Keratinocyte (primary cell): ENCODE measurements around the gene PYCR2. TPM values are rescaled to one million over a fixed set of nuclear protein-coding genes. Genes with fewer than 3 reads are reported as not detected.

Experiments
- DNase-seq: peaks from one replicate; pipeline ENCODE4 v3.0.0-alpha.2; 2011; ENCODE audit warnings: low read depth, missing footprints, low spot score
- FAIRE-seq: peaks from 2 replicates; lab custom pipeline; 2011; peaks lifted over from hg19 to GRCh38; lab: Jason Lieb, UNC
- H2AFZ ChIP-seq: 2 replicates; pipeline ENCODE4 v1.6.0; 2012; ENCODE audit warnings: low read length, control low read depth, inconsistent platforms; ENCODE audit not compliant: control insufficient read depth
- H3K27ac ChIP-seq: 2 replicates; pipeline ENCODE4 v1.5.1; 2011; ENCODE audit warnings: low read length; ENCODE audit not compliant: control insufficient read depth, insufficient read depth
- H3K27me3 ChIP-seq: 3 replicates; pipeline ENCODE4 v1.6.0; 2011; ENCODE audit warnings: low read length; ENCODE audit not compliant: control insufficient read depth, insufficient read depth; ENCODE audit errors: extremely low read depth
- H3K36me3 ChIP-seq, 2 experiments: 2 replicates in 1 of 2; 3 replicates in 1 of 2; pipeline ENCODE4 v1.5.1; 2011; ENCODE audit warnings: low read length in 2 of 2, mild to moderate bottlenecking in 1 of 2; ENCODE audit not compliant: control insufficient read depth in 2 of 2, insufficient read depth in 2 of 2; ENCODE audit errors: extremely low read depth in 1 of 2
- H3K4me1 ChIP-seq: 3 replicates; pipeline ENCODE4 v1.5.1; 2011; ENCODE audit warnings: low read length; ENCODE audit not compliant: control insufficient read depth, insufficient read depth; ENCODE audit errors: extremely low read depth
- H3K4me2 ChIP-seq: 3 replicates; pipeline ENCODE4 v1.6.0; 2011; ENCODE audit warnings: low read depth, low read length; ENCODE audit not compliant: control insufficient read depth, insufficient read depth; ENCODE audit errors: extremely low read depth
- H3K4me3 ChIP-seq, 3 experiments: fragments of 200-600 bp in 1 of 3; sonication (generic) in 1 of 3; 2 replicates in 2 of 3; 3 replicates in 1 of 3; pipeline ENCODE4 v1.5.1; 2011 to 2016; ENCODE audit warnings: low read length in 3 of 3, mild to moderate bottlenecking in 3 of 3, control low read depth in 2 of 3, inconsistent platforms in 1 of 3, low read depth in 1 of 3, mixed read lengths in 1 of 3, mixed run types in 1 of 3, moderate library complexity in 1 of 3; ENCODE audit not compliant: control insufficient read depth in 2 of 3, insufficient read depth in 2 of 3; ENCODE audit errors: extremely low read depth in 1 of 3
- H3K79me2 ChIP-seq: 2 replicates; pipeline ENCODE4 v1.6.0; 2012; ENCODE audit warnings: low read length; ENCODE audit not compliant: control insufficient read depth, insufficient read depth
- H3K9ac ChIP-seq: 3 replicates; pipeline ENCODE4 v1.6.0; 2011; ENCODE audit warnings: low read length; ENCODE audit not compliant: control insufficient read depth, insufficient read depth; ENCODE audit errors: extremely low read depth
- H3K9me1 ChIP-seq: 3 replicates; pipeline ENCODE4 v1.6.0; 2011; ENCODE audit warnings: low read length; ENCODE audit not compliant: control insufficient read depth, insufficient read depth; ENCODE audit errors: extremely low read depth
- H3K9me3 ChIP-seq: 2 replicates; pipeline ENCODE4 v1.5.1; 2012; ENCODE audit warnings: low read depth, low read length; ENCODE audit not compliant: control insufficient read depth
- H4K20me1 ChIP-seq: 3 replicates; pipeline ENCODE4 v1.6.0; 2011; ENCODE audit warnings: low read length; ENCODE audit not compliant: control insufficient read depth, insufficient read depth; ENCODE audit errors: extremely low read depth
- EZH2 ChIP-seq: IDR thresholded peaks from one replicate; pipeline ENCODE4 v1.6.1; 2012; ENCODE audit warnings: inconsistent platforms, mild to moderate bottlenecking, low read length, moderate library complexity
- dilution Hi-C: fragments of 300-500 bp; cut with MboI; formaldehyde crosslinking; loops from one replicate; pipeline ENCODE4 v1.7.0; 2020; ENCODE audit warnings: low sequenced_read_pairs; ENCODE audit not compliant: extremely low pct_ligation_motif_present
- polyA plus RNA-seq, 5 experiments: library from polyadenylated mRNA; depleted of rRNA in 3 of 5; stranded (reverse) in 3 of 5; stranded (forward) in 1 of 5; unstranded in 1 of 5; fragments of >200 nt; gene quantifications; 1 replicate in 1 of 5; 2 replicates in 3 of 5; 3 replicates in 1 of 5; pipeline versions ENCODE4 v1.2.1 to v1.2.3, GENCODE V29; 2011 to 2012; ENCODE audit warnings: missing spikeins in 2 of 5, low read depth in 1 of 5, low replicate concordance in 1 of 5
- TF ChIP-seq, protein P1 (sequence below), 3 experiments: IDR thresholded peaks in 1 of 3; conservative IDR thresholded peaks in 1 of 3; optimal IDR thresholded peaks in 1 of 3; 2 replicates in 2 of 3; 3 replicates in 1 of 3; pipeline versions ENCODE3 to v1.5.1; 2011; ENCODE audit warnings: low read length in 3 of 3, mild to moderate bottlenecking in 3 of 3, moderate library complexity in 2 of 3, control low read depth in 1 of 3, inconsistent platforms in 1 of 3; ENCODE audit not compliant: insufficient read depth in 2 of 3; ENCODE audit errors: extremely low read depth in 1 of 3

PYCR2 gene
- polyA plus RNA-seq, 1 donor (not counting 4 experiments of a cell fraction or from before 2014, with no cell fraction given): 45.5 TPM

DNA sequence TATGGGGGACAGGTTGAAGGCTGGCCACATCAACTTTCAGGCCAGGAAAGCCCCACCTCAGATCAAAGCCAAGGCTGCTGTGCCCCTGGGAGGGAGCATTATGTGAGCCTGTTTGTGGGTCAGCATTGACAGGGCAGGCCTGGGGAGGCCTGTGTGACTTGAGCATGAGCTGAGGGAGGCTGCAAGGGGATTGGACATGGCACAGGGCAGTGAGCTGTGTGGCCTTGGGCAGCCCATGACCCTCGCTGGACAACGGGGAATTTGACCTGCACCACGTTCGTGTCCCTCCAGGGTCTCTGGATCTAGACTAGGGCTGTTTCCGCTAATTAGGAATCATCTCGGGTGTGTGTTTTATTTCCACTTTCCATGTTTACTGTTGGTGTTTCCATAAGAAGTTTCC lies 17.6 kb downstream of the PYCR2 start:
- no peak overlapping the region for H3K4me3 ChIP-seq
- no peak overlapping the region for H3K9ac ChIP-seq
- FAIRE-seq (no peak), DNase-seq (no peak)
- H3K9me1 ChIP-seq: no peaks in the 10 kb centered on the region
- no peaks in the 10 kb centered on the region for H3K36me3 ChIP-seq
- no peaks in the 10 kb centered on the region for H4K20me1 ChIP-seq
- dilution Hi-C loops: no loop called here
- H3K4me1 ChIP-seq: peaks cover 8% of the 10 kb centered on the region
- no peaks in the 10 kb centered on the region for H3K79me2 ChIP-seq
- H3K27me3 ChIP-seq: no peaks in the 10 kb centered on the region
- TF ChIP-seq, protein P1, sequence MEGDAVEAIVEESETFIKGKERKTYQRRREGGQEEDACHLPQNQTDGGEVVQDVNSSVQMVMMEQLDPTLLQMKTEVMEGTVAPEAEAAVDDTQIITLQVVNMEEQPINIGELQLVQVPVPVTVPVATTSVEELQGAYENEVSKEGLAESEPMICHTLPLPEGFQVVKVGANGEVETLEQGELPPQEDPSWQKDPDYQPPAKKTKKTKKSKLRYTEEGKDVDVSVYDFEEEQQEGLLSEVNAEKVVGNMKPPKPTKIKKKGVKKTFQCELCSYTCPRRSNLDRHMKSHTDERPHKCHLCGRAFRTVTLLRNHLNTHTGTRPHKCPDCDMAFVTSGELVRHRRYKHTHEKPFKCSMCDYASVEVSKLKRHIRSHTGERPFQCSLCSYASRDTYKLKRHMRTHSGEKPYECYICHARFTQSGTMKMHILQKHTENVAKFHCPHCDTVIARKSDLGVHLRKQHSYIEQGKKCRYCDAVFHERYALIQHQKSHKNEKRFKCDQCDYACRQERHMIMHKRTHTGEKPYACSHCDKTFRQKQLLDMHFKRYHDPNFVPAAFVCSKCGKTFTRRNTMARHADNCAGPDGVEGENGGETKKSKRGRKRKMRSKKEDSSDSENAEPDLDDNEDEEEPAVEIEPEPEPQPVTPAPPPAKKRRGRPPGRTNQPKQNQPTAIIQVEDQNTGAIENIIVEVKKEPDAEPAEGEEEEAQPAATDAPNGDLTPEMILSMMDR (optimal IDR thresholded peaks at IDR 0.05 in 1 of 3, IDR thresholded peaks at IDR 0.05 in 1 of 3, conservative IDR thresholded peaks at IDR 0.05 in 1 of 3; ENCODE audit: extremely low read depth in 1 of 3, insufficient read depth in 2 of 3, low read length in 3 of 3): no peak
- no peak for TF ChIP-seq EZH2
- H3K9me3 ChIP-seq: no peaks in the 10 kb centered on the region
- H2AFZ ChIP-seq: no peak overlapping the region
- no peak overlapping the region for H3K4me2 ChIP-seq
- no peak overlapping the region for H3K27ac ChIP-seq

DNA sequence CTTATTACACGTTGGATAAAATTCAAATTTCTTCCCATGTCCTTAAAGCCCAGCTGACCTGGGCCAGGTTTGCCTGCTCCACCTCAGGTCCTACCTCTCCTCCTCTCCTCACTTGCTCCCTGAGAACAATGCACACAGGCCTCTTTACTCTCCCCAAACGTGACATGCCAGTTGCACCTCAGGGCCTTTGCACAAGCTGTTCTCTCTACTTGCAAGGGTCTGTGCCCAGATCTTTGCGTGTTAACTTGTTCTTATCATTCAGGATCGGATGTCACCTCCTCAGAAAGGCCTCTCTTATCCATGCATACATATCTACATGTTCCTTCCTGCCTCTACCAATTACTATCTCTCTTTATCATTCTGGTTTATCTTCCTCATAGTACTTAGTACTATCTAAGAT lies 20.4 kb downstream of the PYCR2 start:
- Histone ChIP-seq H4K20me1 (no peaks in the 10 kb centered on the region), H3K27ac (no peak overlapping the region), H3K9me1 (no peaks in the 10 kb centered on the region), H3K79me2 (no peaks in the 10 kb centered on the region), H3K36me3 (no peaks in the 10 kb centered on the region), H2AFZ (no peak overlapping the region), H3K4me2 (no peak overlapping the region), H3K9ac (no peak overlapping the region), H3K9me3 (no peaks in the 10 kb centered on the region), H3K27me3 (no peaks in the 10 kb centered on the region), H3K4me3 (no peak overlapping the region), H3K4me1 (no peaks in the 10 kb centered on the region)
- no peak for FAIRE-seq
- DNase-seq: no peak
- no peak for TF ChIP-seq EZH2
- TF ChIP-seq, protein P1 (optimal IDR thresholded peaks at IDR 0.05 in 1 of 3, IDR thresholded peaks at IDR 0.05 in 1 of 3, conservative IDR thresholded peaks at IDR 0.05 in 1 of 3; ENCODE audit: extremely low read depth in 1 of 3, insufficient read depth in 2 of 3, low read length in 3 of 3): no peak
- dilution Hi-C loops: no loop called here
